ENCODE measurements around the gene DENND4A. TPM values are rescaled to one million over a fixed set of nuclear protein-coding genes. Genes with fewer than 3 reads are reported as not detected.

The DENND4A gene
- total and polyA plus RNA-seq, 8 donors: 20.6 to 26.3 (median 23.7) TPM

DNA sequence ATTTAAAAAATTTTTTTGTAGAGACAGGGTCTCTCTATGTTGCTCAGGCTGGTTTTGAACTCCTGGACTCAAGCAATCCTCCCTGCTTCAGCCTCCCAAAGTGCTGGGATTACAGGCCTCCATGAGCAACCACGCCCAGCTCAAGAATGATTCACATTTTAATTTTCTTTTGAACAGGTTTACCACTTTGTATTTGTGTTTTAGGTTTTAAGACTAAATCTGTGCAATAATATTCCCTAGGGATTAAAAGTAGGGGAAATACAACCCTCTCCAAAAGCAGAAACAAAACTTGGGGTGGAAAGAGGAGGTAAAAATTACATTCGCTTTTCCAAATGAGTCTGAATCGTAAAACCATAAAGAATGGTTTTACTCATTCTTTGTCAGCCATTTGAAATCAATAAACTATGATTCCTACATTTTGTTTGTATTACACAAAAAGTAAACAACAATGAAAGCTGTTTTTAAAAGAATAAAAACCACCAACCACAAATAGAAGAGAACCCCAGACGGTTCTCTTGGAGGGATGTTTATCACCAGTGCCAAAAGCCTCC lies 132.5 kb downstream of the DENND4A start:
- peaks cover 0 to 78% of the 10 kb centered on the region in 2 donors for H3K36me3 ChIP-seq

DNA sequence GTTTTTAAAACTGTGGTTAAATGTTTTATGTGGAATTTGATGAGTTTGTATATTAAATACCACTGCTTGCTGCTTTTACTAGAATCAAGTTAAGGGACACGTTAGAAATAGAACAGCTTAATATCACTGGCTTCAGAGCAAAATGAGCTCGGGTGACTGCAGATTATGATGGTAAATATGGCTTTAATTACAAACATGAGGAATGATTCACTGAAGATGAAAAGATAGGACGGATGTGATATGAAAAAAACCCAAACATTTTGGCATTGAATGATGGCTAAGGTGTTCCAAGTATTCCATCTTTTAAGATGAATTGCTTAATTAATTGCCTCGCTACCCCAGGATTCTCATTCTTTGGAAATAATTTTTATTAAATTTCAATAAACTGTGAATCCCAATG lies 136.6 kb downstream of the DENND4A start:
- H3K36me3 ChIP-seq: peaks cover 0 to 60% of the 10 kb centered on the region in 2 donors
- H3K4me3 ChIP-seq: no peak overlapping the region
- no peak for ATAC-seq
- TF ChIP-seq, protein P1, sequence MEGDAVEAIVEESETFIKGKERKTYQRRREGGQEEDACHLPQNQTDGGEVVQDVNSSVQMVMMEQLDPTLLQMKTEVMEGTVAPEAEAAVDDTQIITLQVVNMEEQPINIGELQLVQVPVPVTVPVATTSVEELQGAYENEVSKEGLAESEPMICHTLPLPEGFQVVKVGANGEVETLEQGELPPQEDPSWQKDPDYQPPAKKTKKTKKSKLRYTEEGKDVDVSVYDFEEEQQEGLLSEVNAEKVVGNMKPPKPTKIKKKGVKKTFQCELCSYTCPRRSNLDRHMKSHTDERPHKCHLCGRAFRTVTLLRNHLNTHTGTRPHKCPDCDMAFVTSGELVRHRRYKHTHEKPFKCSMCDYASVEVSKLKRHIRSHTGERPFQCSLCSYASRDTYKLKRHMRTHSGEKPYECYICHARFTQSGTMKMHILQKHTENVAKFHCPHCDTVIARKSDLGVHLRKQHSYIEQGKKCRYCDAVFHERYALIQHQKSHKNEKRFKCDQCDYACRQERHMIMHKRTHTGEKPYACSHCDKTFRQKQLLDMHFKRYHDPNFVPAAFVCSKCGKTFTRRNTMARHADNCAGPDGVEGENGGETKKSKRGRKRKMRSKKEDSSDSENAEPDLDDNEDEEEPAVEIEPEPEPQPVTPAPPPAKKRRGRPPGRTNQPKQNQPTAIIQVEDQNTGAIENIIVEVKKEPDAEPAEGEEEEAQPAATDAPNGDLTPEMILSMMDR (IDR thresholded peaks at IDR 0.05): no peak
- no peaks in the 10 kb centered on the region for H3K4me1 ChIP-seq
- intact Hi-C loops (cut with DNase I): no loop called here
- H3K27ac ChIP-seq: peak overlapping the region in 1 of 2 donors; percentile 11
- no peak for DNase-seq
- no peaks in the 10 kb centered on the region for H3K9me3 ChIP-seq
- H3K27me3 ChIP-seq: no peaks in the 10 kb centered on the region

More for the DNA sequence above, 132.5 kb downstream of the DENND4A start:
- Histone ChIP-seq H3K4me1 (no peaks in the 10 kb centered on the region), H3K4me3 (no peak overlapping the region), H3K27ac (no peak overlapping the region), H3K27me3 (no peaks in the 10 kb centered on the region), H3K9me3 (no peaks in the 10 kb centered on the region)
- intact Hi-C loops (cut with DNase I): no loop called here
- no peak for ATAC-seq
- TF ChIP-seq, protein P1 (IDR thresholded peaks at IDR 0.05): no peak
- DNase-seq: no peak

- Histone ChIP-seq H3K4me3 (no peak overlapping the region), H3K9me3 (no peaks in the 10 kb centered on the region), H3K27ac (peak overlapping the region in 1 of 2 donors; percentile 11), H3K4me1 (no peaks in the 10 kb centered on the region), H3K36me3 (peaks cover 0 to 55% of the 10 kb centered on the region in 2 donors), H3K27me3 (no peaks in the 10 kb centered on the region)
- intact Hi-C loops (cut with DNase I): no loop called here
- no peak for DNase-seq
- TF ChIP-seq, protein P1 (IDR thresholded peaks at IDR 0.05): no peak
- peak; percentile 43 for ATAC-seq
Observed at GRCh38 chr15:65655026-65655425, 137.1 kb downstream of the DENND4A start.

- Histone ChIP-seq H3K9me3 (no peaks in the 10 kb centered on the region), H3K4me1 (no peaks in the 10 kb centered on the region), H3K36me3 (peaks cover 0 to 47% of the 10 kb centered on the region in 2 donors), H3K27me3 (no peaks in the 10 kb centered on the region), H3K4me3 (no peak overlapping the region), H3K27ac (no peak overlapping the region)
- ATAC-seq (no peak), DNase-seq (no peak)
- TF ChIP-seq, protein P1 (IDR thresholded peaks at IDR 0.05): no peak
- intact Hi-C loops (cut with DNase I): no loop called here
Observed at GRCh38 chr15:65653801-65654521, 138.1 kb downstream of the DENND4A start.

- Histone ChIP-seq H3K9me3 (no peaks in the 10 kb centered on the region), H3K4me3 (no peak overlapping the region), H3K36me3 (peaks cover 0 to 47% of the 10 kb centered on the region in 2 donors), H3K27me3 (no peaks in the 10 kb centered on the region), H3K4me1 (no peaks in the 10 kb centered on the region), H3K27ac (no peak overlapping the region)
- TF ChIP-seq, protein P1 (IDR thresholded peaks at IDR 0.05): no peak
- intact Hi-C loops (cut with DNase I): no loop called here
- ATAC-seq (no peak), DNase-seq (no peak)
Observed at GRCh38 chr15:65653341-65653740, 138.8 kb downstream of the DENND4A start.

All from left lung (tissue), 10 donors.